CD4-positive, alpha-beta T cell treated with Interleukin-6 at 100 ng/mL for 8 hours (primary cell): ENCODE data around the gene SLC25A45.

ENCODE experiments used
- DNase-seq: peaks from one replicate; pipeline ENCODE4 v3.0.0-alpha.2; 2020; ENCODE audit warnings: mixed read lengths, low spot score

SLC25A45 gene, protein sequence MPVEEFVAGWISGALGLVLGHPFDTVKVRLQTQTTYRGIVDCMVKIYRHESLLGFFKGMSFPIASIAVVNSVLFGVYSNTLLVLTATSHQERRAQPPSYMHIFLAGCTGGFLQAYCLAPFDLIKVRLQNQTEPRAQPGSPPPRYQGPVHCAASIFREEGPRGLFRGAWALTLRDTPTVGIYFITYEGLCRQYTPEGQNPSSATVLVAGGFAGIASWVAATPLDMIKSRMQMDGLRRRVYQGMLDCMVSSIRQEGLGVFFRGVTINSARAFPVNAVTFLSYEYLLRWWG

DNA sequence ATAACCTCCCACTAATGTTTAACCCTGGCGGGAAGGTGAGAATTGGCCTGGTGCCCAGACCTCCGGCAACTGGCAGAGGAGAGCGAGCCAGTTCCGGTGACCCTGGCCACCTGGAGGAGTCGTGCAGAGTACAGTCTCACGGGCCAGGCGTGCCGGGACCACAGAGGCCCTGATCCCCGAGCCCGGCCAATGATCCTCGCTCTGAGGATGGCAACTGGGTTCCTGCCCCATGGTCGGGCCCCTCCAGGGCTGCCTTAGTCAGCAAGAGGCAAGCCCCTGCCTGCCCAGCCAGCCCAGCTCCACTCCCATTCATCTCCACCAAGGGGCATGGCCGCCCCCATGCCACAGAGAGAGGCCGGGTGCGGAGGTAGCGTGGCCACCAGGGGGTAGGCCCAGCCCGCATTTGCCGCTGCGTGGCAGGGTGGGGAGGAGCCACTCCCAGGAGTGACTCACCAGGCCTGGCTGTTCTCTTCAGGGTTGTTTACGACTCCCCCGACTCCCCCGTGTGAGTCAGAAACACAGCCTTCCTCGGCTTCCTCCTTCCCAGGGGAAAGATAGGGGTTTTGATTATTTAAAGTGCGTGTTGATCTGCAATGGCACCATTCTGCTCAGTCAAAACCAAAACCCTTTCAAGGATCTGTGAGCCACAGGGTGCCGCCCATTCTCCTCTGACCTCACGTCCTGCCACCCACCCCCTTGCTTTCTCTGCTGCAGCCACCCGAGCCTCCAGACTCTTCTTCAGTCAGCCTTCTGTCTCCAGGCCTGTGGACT, at the start of gene SLC25A45:
SLC25A45 (minus strand) TSS at position 614 of the 771 bp plus-strand sequence. CDS start 695 bp downstream, outside the sequence.
- peak; percentile 96 for DNase-seq

- DNase-seq, result peak; percentile 62
Observed at GRCh38 chr11:65431451-65432099, 49.1 kb upstream of the SLC25A45 start.

DNA sequence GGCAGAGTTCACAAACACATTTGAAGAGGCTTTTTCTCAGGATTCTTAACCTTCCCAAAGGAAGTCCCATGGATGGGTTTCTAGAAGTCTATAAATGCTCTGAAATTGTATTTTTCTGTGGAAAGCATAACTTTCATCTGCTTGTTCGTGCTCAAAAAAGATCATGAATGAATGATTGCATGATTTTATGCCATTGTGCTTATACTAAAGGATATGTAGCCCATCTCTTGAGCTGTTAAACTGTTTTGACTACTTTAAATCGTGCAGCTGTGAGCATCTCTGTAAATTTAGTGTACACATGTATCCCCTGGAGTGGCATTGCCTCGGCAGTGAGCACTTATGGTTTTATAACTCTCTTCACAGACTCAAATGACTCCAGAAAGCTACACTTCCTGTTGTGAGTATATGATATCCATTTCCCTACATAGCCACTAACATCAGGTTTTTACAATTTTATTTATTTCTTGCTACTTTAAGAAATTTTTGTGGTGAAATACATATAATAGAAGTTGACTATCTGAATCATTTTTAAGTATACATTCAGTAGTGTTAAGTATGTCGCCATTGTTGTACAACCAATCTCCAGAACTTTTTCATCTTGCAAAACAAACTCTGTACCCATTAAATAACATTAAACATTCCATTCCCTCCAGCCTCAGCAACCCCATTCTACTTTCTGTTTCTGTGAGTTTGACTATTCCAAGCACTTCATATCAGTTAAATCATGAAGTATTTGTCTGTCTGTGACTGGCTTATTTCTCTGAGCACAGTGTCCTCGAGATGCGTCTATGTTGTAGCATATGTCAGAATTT, 48.2 kb upstream of the SLC25A45 start:
- DNase-seq, result peak; percentile 37

DNA sequence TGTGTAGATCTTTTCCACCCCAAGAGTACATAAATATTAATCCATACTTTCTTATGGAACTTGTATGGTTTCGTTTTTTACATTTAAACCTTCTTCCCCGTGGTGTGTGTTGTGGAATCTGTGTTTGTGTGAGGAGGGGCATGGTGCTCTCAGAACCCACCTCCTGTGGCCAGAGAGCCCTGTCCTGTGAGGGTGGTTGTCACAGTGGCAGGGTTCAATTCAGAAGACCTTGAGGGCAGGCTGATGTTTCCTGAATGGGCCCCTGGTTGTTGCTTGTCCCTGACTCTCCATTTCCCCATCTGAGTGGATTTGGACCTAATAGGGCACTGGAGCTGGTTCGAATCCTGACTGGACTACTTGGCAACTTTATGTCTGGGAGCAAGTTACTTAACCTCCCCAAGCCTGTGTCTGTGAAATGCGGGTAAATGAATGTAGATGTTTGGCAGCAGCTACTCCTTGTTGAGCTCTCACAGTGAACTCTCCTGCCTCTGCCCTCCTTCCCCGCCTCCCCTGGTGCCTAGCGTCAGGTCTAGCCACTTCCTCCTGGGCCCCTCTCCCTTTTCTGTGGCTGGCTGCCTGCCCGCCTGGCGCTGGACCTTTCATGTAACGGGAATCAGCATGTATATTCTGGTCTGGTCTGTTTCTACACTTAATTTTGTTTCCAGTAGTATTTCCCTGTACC, 47.4 kb upstream of the SLC25A45 start:
- peak; percentile 64 for DNase-seq

DNA sequence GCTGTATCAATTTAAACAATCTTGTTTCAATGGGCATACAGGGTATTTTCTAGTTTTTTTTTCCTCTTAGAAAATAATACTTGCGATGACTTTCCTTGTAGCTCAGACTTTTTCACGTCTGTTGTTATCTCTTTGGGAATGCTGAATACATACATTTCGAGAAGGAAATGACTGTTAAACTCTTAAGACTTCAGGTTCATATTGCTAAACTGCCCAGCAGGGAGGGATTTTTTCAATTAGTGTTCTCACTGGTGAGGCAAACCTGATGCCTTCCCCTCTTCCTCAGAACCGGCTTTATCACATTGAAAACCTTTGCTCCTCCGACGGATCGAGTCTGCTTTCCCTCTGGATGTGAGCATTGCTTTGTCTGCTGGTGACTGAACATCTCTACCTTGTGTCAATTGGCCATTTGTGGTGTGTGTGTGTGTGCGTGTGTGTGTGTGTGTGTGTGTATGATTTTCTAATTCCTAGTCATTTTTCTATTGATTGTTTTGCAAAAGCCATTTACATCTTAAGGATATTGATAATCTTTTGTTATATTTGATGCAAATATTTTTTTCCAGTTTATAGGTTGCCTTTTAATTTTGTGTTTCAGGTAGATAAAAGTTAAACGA, 46.7 kb upstream of the SLC25A45 start:
- DNase-seq, result no peak

- no peak for DNase-seq
Observed at GRCh38 chr11:65428578-65429067, 46.2 kb upstream of the SLC25A45 start.

GRCh38 chr11:65427691-65428577, 45.5 kb upstream of the SLC25A45 start:
- DNase-seq, result peak; percentile 40

GRCh38 chr11:65426839-65427690, 44.6 kb upstream of the SLC25A45 start:
- DNase-seq, result peak; percentile 33

- DNase-seq, result peak; percentile 74
Observed at GRCh38 chr11:65425971-65426838, 43.8 kb upstream of the SLC25A45 start.

DNA sequence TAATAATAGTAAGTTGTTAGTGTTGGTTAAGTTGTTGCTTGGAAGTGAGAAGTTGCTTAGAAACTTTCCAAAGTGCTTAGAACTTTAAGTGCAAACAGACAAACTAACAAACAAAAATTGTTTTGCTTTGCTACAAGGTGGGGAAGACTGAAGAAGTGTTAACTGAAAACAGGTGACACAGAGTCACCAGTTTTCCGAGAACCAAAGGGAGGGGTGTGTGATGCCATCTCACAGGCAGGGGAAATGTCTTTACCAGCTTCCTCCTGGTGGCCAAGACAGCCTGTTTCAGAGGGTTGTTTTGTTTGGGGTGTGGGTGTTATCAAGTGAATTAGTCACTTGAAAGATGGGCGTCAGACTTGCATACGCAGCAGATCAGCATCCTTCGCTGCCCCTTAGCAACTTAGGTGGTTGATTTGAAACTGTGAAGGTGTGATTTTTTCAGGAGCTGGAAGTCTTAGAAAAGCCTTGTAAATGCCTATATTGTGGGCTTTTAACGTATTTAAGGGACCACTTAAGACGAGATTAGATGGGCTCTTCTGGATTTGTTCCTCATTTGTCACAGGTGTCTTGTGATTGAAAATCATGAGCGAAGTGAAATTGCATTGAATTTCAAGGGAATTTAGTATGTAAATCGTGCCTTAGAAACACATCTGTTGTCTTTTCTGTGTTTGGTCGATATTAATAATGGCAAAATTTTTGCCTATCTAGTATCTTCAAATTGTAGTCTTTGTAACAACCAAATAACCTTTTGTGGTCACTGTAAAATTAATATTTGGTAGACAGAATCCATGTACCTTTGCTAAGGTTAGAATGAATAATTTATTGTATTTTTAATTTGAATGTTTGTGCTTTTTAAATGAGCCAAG, 42.9 kb upstream of the SLC25A45 start:
- DNase-seq, result peak; percentile 95

DNA sequence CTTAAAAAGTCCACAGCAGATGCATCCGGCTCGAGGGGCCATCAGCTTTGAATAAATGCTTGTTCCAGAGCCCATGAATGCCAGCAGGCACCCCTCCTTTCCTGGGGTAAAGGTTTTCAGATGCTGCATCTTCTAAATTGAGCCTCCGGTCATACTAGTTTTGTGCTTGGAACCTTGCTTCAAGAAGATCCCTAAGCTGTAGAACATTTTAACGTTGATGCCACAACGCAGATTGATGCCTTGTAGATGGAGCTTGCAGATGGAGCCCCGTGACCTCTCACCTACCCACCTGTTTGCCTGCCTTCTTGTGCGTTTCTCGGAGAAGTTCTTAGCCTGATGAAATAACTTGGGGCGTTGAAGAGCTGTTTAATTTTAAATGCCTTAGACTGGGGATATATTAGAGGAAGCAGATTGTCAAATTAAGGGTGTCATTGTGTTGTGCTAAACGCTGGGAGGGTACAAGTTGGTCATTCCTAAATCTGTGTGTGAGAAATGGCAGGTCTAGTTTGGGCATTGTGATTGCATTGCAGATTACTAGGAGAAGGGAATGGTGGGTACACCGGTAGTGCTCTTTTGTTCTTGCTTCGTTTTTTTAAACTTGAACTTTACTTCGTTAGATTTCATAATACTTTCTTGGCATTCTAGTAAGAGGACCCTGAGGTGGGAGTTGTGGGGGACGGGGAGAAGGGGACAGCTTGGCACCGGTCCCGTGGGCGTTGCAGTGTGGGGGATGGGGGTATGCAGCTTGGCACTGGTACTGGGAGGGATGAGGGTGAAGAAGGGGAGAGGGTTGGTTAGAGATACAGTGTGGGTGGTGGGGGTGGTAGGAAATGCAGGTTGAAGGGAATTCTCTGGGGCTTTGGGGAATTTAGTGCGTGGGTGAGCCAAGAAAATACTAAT, 42.0 kb upstream of the SLC25A45 start:
- DNase-seq, result peak; percentile 61

- peak; percentile 45 for DNase-seq
Observed at GRCh38 chr11:65423516-65424204, 41.2 kb upstream of the SLC25A45 start.

- DNase-seq, result peak; percentile 93
Observed at GRCh38 chr11:65422633-65423515, 40.4 kb upstream of the SLC25A45 start, which contains the start of gene NEAT1. TSS of gene NEAT1 (plus strand) at chr11:65422798.
